ENCODE data around the gene C1S.
"Not testable (repeated sequence)": the region's sequence is repeated elsewhere in the genome, so short reads cannot be mapped to it uniquely, and the experiment has no call there.

Gene C1S

DNA sequence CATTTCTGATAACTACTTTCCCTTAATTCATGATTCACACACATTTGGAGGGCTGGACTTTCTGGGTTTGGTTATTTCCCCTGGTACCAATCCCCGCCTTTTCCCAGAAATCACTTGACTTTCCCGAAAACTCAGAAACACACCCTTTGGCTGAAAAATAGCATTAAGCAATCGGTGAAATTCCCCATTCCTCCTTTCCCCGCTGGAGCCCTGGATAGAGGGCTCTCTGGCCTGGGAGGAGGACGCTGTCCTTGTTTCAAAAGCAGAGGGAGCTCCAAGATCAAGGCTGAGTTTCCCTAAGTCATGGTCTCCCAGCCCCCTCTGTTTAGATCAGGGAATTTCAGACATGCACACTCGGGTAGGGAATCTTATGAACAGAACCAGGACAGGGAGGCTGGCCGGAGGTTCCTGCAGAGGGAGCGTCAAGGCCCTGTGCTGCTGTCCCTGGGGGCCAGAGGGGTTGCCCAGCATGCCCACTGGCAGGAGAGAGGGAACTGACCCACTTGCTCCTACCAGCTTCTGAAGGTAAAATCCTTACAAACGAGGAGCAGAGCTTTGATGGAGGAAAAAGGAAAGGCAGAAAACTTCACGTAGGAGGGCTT, at the start of gene C1S:
C1S (plus strand) TSS at position 366 of the 602 bp plus-strand sequence. CDS start 1,195 bp downstream, outside the sequence.
- DNase-seq = no peak

DNA sequence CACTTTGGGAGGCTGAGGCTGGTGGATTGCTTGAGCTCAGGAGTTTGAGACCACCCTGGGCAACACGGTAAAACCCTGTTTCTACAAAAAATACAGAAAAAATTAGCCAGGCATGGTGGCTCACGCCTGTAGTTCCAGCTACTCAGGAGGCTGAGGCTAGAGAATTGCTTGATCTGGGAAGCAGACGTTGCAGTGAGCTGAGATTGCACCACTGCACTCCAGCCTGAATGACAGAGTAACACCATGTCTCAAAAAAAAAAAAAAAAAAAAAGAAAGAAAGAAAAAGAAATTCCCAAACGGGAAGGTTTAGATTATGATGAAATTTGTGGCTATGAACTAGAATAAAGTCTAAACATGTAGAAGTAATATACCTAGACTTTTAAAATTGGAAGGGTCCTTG, 49.1 kb upstream of the C1S start:
- not testable (repeated sequence) for DNase-seq

GRCh38 chr12:7012024-7012607, 48.4 kb upstream of the C1S start:
- no peak for DNase-seq

- DNase-seq = no peak
These were observed 47.4 kb upstream of the C1S start for GRCh38 chr12:7013101-7013500.

DNA sequence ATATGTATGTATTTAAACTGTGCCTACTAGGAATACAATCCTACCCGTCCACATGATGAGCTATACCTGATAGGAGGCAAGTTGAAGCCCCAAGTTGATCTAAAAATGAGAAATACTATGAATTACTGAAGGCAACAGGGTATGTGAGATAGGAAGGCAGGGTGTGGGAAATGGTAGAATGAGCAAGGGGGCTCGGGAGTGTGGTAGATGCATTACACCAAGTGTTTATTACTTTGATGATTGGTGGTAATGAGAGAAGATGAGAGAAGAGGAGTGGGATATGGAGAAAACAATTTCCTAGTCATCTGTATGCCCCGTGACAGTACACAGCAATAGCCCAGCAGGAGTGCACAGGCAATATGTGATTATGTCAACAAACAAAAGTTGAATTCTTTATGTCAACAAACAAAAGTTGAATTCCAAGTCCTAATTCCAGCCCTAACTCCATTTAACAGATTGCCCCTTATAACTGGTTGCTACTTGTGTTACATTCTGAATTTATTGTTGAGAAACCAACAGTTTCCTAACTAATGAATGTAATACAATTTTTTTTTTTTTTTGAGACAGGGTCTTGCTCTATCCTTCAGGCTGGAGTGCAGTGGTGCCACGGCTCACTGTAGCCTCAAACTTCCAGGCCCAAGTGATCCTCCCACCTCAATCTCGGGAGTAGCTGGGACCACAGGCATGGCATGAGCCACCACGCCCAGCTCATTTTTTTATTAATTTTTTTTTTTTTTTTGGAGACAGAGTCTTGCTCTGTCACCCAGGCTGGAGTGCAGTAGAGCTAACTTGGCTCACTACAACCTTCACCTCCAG, 44.8 kb upstream of the C1S start:
- no peak for DNase-seq

DNA sequence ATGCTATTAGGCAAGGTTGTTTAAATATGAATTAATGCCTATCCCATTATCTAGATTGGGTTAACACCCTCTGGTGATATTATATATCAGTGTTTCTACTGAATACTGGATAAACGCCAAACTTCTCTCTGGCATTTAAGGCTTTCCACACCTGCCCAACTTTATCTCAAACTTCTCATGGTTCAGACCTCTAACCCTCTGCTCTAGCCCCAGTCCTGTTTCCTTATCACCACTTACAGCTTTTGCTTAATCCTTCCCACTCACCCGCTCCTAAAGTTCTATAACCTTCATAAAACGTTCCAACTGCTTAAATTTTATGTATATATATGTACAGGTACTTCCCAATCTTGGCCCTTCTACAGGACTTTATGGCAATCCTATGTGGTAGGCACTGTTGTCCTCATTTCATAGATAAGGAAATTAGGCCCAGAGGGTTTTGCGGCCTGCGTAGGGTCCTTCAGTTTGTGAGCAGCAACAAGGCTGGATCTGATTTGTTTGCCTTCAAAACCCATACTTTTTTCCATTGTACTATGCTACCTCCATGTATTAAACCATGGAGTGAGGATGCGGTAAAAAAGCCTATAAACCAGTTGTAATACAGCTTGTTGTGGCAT, 43.5 kb upstream of the C1S start:
- DNase-seq = no peak

- DNase-seq = peak; percentile 55
These were observed 42.6 kb upstream of the C1S start for GRCh38 chr12:7017870-7018349.

GRCh38 chr12:7018350-7019042, 42.0 kb upstream of the C1S start, which contains the start of gene LPCAT3:
TSS of gene LPCAT3 (minus strand) at chr12:7018476. CDS start at chr12:7018424, 52 bp downstream.
- peak; percentile 87 for DNase-seq

GRCh38 chr12:7019043-7019569, 41.4 kb upstream of the C1S start:
- peak; percentile 78 for DNase-seq

- DNase-seq = no peak
These were observed 38.6 kb upstream of the C1S start for GRCh38 chr12:7021956-7022355.

- DNase-seq = no peak
These were observed 37.4 kb upstream of the C1S start for GRCh38 chr12:7023114-7023513.

DNA sequence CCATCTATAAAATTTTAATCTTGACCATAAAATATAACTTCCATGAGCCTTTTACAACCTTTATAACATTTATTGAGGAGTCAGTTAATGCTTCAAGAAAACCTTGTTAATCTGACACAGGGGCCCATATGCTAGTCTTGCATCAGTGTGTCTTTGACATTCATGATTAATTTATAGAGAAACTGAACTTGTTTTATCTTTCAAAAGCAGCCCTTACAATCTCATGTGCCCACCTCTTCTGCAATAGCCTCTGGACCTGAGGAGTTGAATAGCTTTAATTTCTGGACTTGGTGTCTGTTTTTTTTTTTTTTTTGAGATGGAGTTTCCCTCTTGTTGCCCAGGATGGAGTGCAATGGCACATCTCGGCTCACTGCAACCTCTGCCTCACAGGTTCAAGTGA, 33.7 kb upstream of the C1S start:
- no peak for DNase-seq

DNA sequence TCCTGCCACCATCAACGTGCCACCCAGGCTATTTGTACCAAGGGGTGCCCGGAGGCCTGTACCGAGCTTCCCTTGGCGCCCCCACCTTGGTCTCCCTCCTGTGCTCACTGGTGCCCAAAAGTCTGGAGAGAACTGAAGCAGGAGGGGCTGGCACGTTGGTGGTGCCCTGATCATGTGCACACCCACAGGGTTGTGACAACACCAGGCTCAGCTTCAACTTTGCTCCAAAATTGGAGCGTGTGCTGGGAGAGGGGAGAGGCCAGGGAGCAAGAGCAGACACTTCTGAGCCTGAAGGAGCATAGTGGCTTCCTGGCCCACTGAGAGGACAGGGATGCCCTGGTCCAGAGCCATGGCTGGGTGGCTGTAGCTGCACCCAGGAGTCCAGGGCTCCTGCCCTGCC, 29.2 kb upstream of the C1S start:
- no peak for DNase-seq

- DNase-seq = no peak
These were observed 27.5 kb upstream of the C1S start for GRCh38 chr12:7032990-7033389.

- DNase-seq = no peak
These were observed 26.1 kb upstream of the C1S start for GRCh38 chr12:7034464-7034863.

DNA sequence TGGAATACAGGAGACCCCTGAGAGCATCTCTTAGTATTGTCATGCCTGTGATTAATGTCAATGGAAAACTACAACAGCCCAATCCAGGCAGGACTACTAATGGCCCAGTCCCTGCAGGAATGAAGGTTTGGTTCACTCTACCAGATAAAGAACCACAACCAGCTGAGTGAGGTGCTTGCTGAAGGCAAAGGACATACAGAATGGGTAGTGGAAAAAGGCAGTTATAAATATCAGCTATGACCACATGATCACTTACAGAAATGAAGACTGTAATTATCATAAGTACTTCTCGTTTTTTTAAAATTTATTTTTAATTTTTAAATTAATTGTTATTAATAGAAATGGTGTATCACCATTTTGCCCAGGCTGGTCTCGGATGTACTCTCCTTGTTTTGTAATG, 25.1 kb upstream of the C1S start:
- no peak for DNase-seq

- DNase-seq = not testable (repeated sequence)
These were observed 23.1 kb upstream of the C1S start for GRCh38 chr12:7037411-7037810.

DNA sequence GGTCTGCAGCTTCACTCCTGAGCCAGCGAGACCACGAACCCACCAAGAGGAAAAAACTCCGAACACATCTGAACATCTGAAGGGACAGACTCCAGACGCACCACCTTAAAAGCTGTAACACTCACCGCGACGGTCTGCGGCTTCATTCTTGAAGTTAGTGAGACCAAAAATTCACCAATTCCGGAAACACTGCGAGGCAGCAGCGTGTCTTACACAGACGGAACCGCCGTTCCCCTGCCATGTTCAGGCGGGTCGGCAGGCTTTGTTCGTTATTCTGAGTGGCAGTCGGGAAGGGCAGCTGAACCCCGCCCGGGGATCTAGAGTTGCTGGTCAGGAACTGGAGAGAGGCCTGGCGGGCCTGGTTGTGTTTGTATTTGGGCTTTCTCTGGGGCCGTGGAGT, 21.9 kb upstream of the C1S start:
- no peak for DNase-seq

DNA sequence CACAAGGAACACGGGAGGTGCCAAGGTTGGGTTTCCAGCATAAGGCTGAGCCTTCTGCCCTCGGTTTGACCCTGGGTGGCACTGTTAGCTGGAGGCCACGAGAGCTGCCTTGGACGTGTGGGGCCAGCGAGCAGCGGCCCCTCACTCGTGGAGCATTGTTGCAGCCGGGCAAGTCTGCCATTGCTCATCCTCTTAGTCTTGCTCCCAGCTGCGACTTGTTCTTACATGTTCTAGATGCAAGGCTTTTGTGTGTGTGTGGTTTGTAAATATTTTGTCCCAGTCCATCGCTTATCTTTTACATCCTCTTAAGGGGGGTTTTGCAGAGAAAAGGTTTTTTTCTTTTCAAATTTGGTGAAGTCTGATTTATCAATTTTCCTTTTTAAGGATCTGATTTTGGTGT, 21.1 kb upstream of the C1S start:
- no peak for DNase-seq

GRCh38 chr12:7042842-7043241, 17.7 kb upstream of the C1S start:
- DNase-seq = no peak

- DNase-seq = no peak
These were observed 14.6 kb upstream of the C1S start for GRCh38 chr12:7045913-7046312.

DNA sequence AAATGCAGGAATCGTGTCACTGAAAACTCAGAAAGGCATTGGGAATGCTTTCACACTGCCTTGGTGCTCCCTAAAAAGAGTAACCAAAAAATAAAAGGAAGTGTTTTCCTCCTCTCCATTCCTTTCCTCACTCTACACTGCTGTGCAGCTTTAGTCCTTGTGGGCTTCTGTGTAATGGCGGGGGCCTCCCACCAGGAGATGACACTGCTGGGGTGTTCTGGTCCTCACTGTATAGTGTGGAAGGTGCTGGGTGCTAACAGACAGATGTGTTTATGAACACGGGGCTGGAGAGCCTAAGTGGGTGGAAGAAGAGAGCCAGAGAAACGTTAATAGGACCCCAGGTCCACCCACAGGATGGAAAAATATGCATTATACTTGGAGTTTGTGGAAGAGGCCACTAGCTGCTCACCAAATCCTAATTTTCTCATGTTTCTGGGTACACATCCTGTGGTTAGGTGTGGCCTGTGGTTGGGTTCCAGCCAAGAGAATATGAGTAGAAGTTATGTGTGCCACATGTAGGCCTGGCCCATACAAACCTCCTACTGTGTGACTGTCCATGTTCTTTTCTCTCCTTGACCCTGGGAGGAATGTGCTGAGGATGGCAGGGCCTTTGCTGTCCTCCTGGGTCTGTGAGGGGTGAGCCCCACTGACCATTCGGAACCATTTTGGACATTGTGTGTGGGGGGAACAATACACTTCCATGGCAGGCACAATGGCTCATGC, 14.0 kb upstream of the C1S start:
- no peak for DNase-seq

Measured in NCI-H2227 treated with DMSO at 0.1 percent for 48 hours (cell line).